ENCODE measurements around the gene HS6ST2. TPM values are rescaled to one million over a fixed set of nuclear protein-coding genes. Genes with fewer than 3 reads are reported as not detected.
A peak's percentile ranks its signal among the peaks of the same experiment; 100 is the strongest.

HS6ST2 gene
- total RNA-seq, 1 experiment from 2014 or later = 7.4 TPM

GRCh38 chrX:132648895-132649294, 309.5 kb downstream of the HS6ST2 start:
- no peak overlapping the region for H3K4me3 ChIP-seq (ENCODE audit: low read length)
- no peak overlapping the region for H3K4me2 ChIP-seq (ENCODE audit: low read length)
- DNase-seq (peak; percentile 9), ATAC-seq (no peak)
- TF ChIP-seq EZH2phosphoT487 (IDR thresholded peaks at IDR 0.05; ENCODE audit: borderline replicate concordance, low read length) = no peak
- no peak for TF ChIP-seq EZH2 (IDR thresholded peaks at IDR 0.05; ENCODE audit: low read length, unreplicated experiment)
- TF ChIP-seq CTCF (conservative IDR thresholded peaks at IDR 0.05; ENCODE audit: low read depth, low read length) = no peak
- H3K9me2 ChIP-seq (replicated peaks; ENCODE audit: low read length) = no peaks in the 10 kb centered on the region
- ChIA-PET POLR2A (ENCODE audit: unreplicated experiment) (no interaction called here), CTCF (no interaction called here)
- H3K9me3 ChIP-seq (ENCODE audit: low read length) = no peaks in the 10 kb centered on the region
- BruUV-seq (replicated peaks) = no TSS peak
- no peak overlapping the region for H2AFZ ChIP-seq (ENCODE audit: low read length)
- H3K27me3 ChIP-seq (ENCODE audit: low read length) = no peaks in the 10 kb centered on the region
- no peaks in the 10 kb centered on the region for H3K79me2 ChIP-seq (ENCODE audit: low read length)
- no peaks in the 10 kb centered on the region for H3K4me1 ChIP-seq (ENCODE audit: insufficient read depth, low read length)
- no peaks in the 10 kb centered on the region for H3K36me3 ChIP-seq (ENCODE audit: low read depth, low read length)
- H4K20me1 ChIP-seq (ENCODE audit: low read length) = no peaks in the 10 kb centered on the region
- intact Hi-C loops (cut with micrococcal nuclease) = no loop called here
- no peak overlapping the region for H3K9ac ChIP-seq (ENCODE audit: low read length)
- H3F3A ChIP-seq (ENCODE audit: low read length, unreplicated experiment) = no peaks in the 10 kb centered on the region
- H3K27ac ChIP-seq (ENCODE audit: low read length) = no peak overlapping the region

GRCh38 chrX:132639446-132639845, 319.0 kb downstream of the HS6ST2 start:
- Histone ChIP-seq H3K27ac (ENCODE audit: low read length) (no peak overlapping the region), H3K79me2 (ENCODE audit: low read length) (no peaks in the 10 kb centered on the region), H3K4me3 (ENCODE audit: low read length) (no peak overlapping the region), H3K4me1 (ENCODE audit: insufficient read depth, low read length) (no peaks in the 10 kb centered on the region), H4K20me1 (ENCODE audit: low read length) (no peaks in the 10 kb centered on the region), H3K36me3 (ENCODE audit: low read depth, low read length) (no peaks in the 10 kb centered on the region), H3F3A (ENCODE audit: low read length, unreplicated experiment) (no peaks in the 10 kb centered on the region), H3K9me2 (replicated peaks; ENCODE audit: low read length) (no peaks in the 10 kb centered on the region), H3K27me3 (ENCODE audit: low read length) (no peaks in the 10 kb centered on the region), H2AFZ (ENCODE audit: low read length) (no peak overlapping the region), H3K4me2 (ENCODE audit: low read length) (no peak overlapping the region), H3K9ac (ENCODE audit: low read length) (no peak overlapping the region), H3K9me3 (ENCODE audit: low read length) (no peaks in the 10 kb centered on the region)
- TF ChIP-seq EZH2 (IDR thresholded peaks at IDR 0.05; ENCODE audit: low read length, unreplicated experiment) = no peak
- no peak for TF ChIP-seq EZH2phosphoT487 (IDR thresholded peaks at IDR 0.05; ENCODE audit: borderline replicate concordance, low read length)
- no peak for TF ChIP-seq CTCF (conservative IDR thresholded peaks at IDR 0.05; ENCODE audit: low read depth, low read length)
- no peak for ATAC-seq
- no TSS peak for BruUV-seq (replicated peaks)
- no peak for DNase-seq
- ChIA-PET CTCF (no interaction called here), POLR2A (ENCODE audit: unreplicated experiment) (no interaction called here)
- intact Hi-C loops (cut with micrococcal nuclease) = loop anchor here (5.0 to 10.0 kb wide), 2 partner anchors 315 to 533 kb away; partner anchors contain the start of gene HS6ST2

- DNase-seq (no peak), ATAC-seq (no peak)
- Histone ChIP-seq H3F3A (ENCODE audit: low read length, unreplicated experiment) (no peaks in the 10 kb centered on the region), H3K27me3 (ENCODE audit: low read length) (no peaks in the 10 kb centered on the region), H3K36me3 (ENCODE audit: low read depth, low read length) (no peaks in the 10 kb centered on the region), H3K4me2 (ENCODE audit: low read length) (no peak overlapping the region), H3K9me3 (ENCODE audit: low read length) (no peaks in the 10 kb centered on the region), H3K79me2 (ENCODE audit: low read length) (no peaks in the 10 kb centered on the region), H3K27ac (ENCODE audit: low read length) (no peak overlapping the region), H3K4me1 (ENCODE audit: insufficient read depth, low read length) (no peaks in the 10 kb centered on the region), H3K9ac (ENCODE audit: low read length) (no peak overlapping the region), H2AFZ (ENCODE audit: low read length) (no peak overlapping the region), H3K4me3 (ENCODE audit: low read length) (no peak overlapping the region), H3K9me2 (replicated peaks; ENCODE audit: low read length) (no peaks in the 10 kb centered on the region), H4K20me1 (ENCODE audit: low read length) (no peaks in the 10 kb centered on the region)
- CTCF ChIA-PET = no interaction called here
- TF ChIP-seq EZH2 (IDR thresholded peaks at IDR 0.05; ENCODE audit: low read length, unreplicated experiment) = no peak
- no peak for TF ChIP-seq EZH2phosphoT487 (IDR thresholded peaks at IDR 0.05; ENCODE audit: borderline replicate concordance, low read length)
- intact Hi-C loops (cut with micrococcal nuclease) = loop anchor here (5.0 to 10.0 kb wide), 2 partner anchors 316 to 534 kb away; partner anchors contain the start of gene HS6ST2
- POLR2A ChIA-PET (ENCODE audit: unreplicated experiment) = no interaction called here
- BruUV-seq (replicated peaks) = no TSS peak
Measured at GRCh38 chrX:132638313-132638712, 320.1 kb downstream of the HS6ST2 start.
